IPS DF 19.7 (cell line): Measurements from ENCODE around the gene EWSR1.

Source experiments
- DNase-seq: peaks from one replicate; pipeline ENCODE4 v3.0.0-alpha.2; 2013; ENCODE audit warnings: low read depth, low spot score

EWSR1 gene

DNA sequence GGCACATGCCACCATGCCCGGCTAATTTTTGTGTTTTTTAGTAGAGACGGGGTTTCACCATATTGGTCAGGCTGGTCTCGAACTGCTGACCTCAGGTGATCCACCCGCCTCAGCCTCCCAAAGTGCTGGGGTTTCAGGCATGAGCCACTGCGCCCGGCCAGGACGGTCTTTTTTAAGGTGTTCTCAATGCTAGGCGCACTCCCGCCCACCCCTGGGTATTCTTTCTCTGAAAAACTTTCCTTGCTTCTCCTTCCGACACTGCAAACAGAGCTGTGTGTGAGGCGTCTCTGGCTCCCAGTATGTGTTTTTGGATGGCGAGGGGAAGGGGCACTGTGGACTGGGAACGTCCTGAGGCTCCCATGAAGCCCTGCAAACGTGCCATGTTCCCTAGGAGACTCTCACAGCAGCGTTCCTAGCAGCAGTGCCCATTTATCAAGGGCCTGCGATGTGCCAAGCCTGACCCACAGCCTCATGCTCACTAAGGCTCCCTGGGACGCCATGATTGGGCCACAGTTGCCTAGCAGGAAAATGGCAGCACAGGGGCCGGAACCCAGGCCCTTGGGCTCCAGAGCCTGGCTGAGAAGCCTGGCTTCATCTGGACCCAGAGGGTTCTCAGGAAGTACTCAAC is 49.9 kb downstream of the EWSR1 start:
- DNase-seq, result no peak

DNA sequence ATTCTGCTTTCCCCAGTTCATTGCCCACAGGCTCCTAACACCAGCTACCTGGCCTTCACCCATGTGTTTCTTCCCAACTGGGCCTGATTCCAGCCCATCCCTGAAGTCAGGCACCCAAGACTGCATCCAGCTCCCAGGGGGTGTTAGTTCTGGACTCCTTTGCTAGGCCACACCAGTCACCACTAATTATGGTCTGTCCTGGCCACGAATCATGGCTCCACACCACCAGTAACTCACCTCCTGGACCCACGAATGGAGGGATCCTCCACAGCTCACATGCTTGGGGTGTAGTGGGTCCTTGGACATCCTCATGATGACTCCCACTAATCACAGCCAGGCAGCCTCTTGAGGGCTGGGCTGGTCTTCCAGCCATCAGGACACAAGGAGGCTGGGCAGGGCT is 51.0 kb downstream of the EWSR1 start:
- DNase-seq, result no peak

DNA sequence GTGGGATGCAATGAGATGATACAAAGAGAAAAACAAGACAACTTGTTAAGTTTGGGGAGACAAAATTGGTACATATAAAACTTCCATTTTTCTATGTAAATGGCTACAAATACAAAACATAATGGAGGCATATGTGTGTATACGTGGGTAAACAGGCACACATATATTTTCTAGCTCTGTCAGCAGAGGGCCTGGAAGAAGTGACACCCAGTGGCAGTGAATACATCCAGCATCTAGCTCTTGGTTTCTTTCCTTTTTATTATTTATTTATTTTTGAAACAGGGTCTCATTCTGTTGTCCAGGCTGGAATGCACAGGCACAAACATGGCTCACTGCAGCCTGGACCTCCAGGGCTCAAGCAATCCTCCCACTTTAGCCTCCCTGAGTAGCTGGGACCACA is 52.5 kb downstream of the EWSR1 start:
- no peak for DNase-seq

DNA sequence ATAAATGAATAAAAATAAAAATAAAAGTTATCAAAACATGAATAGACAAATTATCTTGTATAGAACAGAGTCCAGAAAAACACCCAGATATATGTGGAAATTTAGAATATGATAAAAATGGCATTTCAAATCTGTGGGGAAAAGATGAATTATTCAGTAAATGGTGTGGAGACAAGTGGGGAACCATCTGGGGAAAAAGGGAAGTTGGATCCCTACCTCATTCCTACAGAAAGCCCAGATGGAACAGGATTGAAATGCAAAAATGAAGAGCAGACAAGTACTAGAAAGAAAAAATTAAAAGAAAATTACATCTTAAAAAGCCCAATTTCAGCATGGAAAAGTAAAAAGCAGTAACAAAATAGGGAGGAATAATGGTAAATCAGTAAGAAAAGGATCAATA is 55.6 kb downstream of the EWSR1 start:
- DNase-seq, result no peak

DNA sequence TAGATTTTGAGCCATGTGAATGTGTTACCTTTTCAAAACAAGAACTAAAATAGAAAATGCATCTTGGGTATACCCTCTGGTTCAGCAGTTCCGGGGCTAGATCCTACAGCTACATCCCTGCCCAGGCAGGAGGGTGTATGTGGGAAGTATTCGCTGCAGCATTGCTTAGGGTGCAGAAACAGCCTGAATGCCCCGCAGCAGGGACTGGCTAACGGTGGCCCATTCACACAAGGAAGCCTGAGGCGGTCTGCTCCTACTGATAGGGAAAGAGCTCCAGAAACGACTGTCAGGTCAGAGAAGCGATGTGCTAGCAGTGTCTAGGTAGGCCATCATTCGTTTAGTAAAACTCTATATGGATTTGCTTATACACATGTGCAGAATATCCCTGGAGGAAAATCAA is 57.3 kb downstream of the EWSR1 start:
- no peak for DNase-seq

DNA sequence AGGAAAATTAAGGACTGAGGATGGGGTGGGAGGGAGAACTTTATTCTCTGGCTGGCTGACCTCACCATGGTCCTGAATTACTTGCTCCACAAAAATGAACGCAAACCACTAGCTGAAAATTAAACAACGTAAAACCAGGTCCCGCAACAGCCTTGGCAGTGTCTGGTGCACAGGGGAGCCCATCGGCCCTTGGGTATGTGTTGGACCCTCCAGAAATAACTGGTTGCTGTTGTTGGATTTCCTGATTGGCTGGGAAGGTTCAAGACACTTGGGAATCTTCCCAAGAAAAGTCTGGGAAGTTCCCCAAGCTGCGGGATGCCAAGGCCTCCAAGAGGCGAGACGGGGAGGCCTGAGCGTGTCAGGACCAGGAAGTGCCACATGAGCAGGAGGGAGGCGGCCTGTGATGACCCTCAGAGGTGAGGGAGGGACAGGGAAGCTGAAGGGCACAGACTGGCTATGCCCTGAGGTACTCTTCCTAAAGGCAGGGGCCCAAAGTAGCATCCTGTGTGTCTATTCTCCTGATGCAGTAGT is 57.8 kb downstream of the EWSR1 start:
- DNase-seq, result no peak

DNA sequence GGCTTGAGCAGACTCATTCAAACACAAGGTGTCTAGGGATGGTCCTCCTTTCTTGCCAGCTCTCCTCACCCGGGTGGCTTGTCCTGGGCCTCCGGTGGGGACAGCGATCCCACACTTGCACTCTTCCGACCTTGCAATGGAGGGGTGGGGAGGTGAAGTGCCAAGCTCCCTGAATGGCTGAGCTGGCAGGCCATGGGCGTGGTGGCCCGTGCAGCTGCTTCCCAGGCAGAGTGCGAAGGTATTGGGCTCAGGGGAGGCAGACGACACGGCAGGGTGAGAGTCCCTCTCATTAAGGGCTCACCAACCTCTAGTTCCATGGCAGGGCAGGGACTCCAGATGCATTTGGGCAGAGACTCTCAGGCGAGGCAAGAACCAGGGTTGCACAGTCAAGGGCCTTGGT is 58.4 kb downstream of the EWSR1 start:
- DNase-seq, result no peak

DNA sequence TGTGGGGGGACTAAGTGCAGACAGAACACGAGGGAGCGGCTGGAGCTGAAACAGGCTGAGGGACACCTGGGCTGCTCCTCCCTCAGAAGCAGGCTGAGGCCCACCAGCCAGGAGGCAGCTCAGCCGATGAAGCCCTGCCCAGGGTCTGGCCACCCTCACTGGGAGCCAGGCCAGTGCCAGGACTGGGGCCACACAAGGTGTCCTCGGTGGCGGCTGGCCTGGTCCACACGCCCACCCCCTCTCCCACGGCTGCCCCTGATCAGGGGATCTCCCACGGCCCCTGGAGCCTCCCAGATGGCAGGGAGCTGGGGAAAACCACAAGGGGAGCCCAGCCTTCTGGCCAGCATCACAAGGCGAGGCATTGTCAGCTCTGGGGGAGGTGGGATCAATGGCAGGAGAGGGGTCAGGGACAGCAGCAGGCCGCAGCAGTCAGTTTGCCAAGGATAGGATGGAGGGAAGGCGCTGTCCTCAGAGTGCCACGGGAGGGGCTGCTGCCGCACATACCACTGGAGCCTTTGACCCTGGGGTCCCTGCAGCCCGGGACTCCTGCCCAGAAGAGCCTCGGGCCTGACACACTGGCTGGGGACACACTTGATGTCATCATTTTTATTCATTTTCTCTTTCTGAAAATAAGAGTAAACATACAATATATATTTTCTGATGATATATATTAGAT is 59.2 kb downstream of the EWSR1 start:
- no peak for DNase-seq

DNA sequence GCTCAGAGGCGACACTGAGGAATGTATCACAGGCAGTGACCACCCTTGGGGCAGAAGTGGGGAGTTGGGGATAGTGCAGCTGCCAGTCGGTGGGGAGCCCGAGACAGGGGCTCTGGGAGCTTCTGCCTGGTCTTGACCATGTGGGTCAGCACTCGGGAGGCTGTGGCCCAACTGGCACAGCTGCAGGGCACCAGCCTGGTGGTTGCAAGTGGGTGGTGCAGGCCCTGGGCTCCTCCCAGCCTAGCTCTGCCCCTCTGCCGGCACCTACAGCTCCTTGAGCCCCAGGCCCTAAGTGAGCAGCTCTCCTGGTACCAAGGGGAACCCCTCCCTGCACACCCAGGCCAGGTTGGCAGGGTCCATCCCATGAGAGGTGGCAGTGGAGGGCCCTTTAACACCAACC is 60.0 kb downstream of the EWSR1 start:
- DNase-seq, result no peak

DNA sequence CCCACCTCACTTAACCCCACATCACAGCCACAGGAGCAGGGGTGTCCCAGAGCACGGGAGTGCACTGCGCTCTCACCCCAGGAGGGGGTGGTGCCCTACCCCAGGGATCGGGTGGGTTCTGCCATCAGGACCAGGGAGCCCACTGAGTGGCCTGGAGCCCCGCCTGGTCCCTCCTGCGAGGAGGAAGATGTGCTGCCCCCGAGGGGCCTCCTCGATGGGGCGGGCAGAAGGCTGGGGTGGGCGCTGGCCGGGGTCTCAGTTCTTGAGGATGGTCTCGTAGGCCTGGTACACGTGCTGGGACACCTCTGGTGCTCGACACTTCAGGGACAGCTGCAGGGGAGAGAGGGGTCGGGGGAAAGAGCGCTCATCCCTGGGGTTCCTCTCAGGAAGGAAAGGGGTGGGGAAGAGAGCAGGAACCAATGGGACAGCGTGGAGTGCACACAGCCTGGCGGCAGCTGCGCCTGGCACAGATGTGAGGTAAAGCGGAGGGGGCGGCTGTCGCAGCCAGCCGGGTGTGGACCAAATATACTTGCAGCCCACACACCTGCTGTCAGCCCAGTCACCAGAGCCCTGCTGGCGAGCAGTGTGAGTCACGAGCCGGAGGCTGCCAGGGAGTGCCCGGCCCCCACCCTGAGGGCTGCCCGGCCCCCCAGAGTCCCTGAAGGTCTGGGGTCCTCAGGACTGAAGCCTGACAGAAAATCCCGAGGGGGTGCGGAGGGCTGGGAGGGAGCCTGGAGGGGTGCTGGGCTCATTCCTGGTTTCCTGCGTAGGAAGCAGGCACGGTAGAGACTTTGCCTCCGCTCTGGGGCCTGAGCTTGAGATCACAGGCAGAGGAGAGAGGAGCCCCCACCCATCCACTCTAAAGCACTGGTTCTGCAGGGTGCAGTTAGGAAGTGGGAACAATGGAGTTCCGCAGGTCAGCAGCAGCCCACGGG is 60.8 kb downstream of the EWSR1 start:
- DNase-seq, result no peak

DNA sequence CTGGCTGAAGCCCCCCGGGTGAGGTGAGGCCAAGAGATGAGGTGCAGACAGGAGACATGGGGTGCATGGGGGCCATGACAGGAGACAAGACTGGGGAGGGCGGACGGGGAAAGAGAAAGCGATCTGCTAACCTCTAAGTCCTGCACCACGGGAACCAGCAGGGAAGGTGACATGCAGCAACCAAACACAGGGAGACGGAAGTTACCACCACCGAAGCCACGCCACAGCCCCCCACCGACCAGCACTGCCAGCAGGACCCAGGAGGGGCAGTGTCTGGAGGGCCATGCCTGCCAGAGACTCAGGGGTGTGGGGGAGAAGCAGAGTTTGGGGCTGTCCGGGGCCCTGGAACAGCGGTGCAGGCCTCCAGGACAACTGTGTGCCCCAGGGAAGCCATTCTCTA is 61.5 kb downstream of the EWSR1 start:
- DNase-seq, result no peak

DNA sequence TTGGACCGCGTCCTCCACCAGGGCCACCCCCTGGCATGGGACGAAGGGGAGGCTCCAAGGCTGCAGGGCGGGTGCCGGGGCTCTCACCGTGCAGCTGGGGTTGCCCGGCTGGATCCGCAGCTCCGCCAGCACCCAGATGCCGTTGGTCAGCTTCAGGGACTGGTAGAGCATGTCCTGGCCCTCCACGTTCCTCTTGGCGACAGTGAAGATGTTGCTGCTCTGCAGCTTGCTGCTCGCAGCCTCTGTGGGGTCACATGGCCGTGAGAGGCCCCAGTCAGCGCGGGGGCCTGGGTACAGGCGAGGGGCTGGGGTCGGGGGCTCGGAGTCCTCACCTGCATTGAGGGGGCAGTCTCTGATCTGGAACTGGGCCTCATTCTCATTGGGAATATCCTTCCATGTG is 62.2 kb downstream of the EWSR1 start:
- no peak for DNase-seq

DNA sequence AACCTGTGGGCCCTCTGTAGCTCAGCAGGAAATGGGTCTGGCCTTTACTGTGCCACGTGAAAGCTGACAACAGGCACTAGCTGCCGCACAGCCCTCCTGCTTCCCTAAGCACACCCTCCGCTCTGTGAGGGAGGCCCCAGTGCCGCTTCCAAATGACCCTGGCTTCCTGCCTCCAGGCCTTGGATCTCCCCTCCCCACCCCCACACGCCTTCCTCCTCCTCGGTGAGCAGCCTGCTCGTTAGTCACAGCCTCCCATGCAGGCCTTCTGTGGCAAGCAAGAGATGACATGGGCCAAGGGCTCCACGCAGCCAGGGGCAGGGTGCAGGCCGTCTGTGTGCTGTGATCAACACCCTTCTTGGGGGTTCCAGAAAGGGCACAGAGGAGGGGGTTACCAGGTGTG is 62.7 kb downstream of the EWSR1 start:
- no peak for DNase-seq

DNA sequence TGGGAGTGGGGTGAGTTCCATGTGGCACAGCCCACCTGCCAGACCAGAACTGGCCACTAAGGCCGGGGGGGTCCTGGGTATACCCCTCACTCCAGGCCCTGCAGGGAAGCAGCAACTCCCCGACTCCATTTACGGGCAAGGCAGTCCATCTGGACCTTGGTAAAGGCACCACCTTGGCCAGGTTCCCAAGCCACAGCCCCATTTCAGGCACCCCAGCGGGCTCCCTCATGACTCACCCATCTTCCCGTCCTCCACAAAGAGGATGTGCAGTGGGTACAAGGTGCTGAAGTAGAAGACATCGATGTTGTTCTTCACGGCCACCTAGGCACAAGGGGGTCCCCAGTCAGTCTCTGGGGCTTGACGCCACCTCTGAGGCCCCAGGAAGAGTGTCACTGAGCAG is 63.1 kb downstream of the EWSR1 start:
- DNase-seq, result no peak

DNA sequence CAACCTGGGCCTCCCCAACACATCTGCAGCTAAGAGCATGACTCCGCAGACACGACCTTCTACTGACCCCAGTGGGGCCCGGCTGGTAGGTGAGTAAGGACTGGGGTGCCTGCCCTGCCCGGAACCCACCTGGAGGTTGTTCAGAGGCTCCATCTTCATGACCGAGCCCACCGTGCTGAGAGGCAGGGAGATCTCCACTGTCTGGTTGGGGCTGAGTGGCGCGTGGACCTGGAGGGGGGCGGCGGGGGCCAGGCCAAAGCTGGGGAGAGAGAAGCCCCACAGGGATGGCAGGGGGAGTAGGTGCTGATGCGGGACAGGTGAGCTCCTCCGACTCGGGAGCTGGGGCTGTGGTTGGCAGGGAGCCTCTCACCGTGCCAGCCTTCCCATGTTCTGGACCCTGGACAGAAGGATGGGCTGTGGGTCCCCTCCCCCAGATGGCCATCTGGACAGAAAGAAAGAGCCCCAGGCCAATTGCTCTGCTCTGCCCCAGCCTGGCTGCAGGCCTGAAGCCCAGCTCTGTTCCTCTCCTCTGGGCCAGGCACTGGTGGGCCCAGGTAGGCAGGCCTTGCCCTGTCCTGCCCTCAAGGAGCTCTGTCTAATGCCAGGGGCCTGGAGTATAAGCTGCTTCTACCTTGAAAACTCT is 63.7 kb downstream of the EWSR1 start:
- DNase-seq, result no peak

DNA sequence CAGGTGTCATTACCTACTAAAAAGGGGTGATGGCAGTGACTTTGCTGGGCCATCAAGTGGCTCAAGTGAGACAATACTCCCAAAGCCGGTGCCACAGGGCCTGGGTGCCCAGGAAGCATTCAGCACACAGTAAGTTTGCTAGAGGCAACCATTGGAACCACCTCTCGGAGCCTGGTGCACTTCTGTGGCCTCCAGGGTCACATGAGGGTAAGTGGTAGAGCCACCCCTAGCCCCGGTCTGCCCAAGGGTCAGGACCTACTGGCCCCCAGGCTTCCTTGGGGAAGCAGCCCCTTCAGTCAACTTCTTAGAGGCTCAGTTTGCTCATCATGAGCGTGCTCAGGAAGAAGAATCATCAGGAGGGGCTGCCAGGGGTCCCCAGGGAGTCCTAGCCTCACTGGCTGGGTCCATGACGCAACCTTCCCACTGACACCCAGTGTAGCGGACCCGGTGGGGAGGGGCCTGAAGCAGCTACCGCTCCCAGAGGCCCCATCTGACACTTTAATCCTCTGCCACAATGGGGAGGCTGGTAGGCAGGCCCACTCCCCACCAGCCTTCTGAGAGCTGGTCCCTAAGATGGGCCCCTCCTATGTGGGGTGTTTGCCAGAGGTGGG is 64.9 kb downstream of the EWSR1 start:
- DNase-seq, result no peak

DNA sequence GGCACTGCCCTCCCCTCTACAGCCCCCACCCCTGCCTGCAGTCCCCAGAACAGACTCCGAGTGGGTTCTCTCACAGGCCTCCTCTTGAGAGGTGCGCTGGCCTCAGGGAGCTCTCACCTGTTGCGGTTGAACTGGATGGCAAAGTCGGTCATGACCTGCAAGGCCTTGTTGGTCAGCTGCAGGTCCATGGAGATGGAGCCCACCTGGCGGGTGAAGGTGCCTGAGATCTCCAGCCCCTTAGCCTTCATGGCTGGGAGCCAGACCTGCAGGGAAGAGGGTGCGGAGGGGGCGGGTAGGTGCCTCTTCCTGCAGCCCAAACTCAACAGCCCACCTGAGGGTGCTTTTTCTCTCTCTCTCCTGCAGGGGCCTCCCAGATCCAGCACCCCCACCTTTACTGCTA is 66.1 kb downstream of the EWSR1 start:
- no peak for DNase-seq

DNA sequence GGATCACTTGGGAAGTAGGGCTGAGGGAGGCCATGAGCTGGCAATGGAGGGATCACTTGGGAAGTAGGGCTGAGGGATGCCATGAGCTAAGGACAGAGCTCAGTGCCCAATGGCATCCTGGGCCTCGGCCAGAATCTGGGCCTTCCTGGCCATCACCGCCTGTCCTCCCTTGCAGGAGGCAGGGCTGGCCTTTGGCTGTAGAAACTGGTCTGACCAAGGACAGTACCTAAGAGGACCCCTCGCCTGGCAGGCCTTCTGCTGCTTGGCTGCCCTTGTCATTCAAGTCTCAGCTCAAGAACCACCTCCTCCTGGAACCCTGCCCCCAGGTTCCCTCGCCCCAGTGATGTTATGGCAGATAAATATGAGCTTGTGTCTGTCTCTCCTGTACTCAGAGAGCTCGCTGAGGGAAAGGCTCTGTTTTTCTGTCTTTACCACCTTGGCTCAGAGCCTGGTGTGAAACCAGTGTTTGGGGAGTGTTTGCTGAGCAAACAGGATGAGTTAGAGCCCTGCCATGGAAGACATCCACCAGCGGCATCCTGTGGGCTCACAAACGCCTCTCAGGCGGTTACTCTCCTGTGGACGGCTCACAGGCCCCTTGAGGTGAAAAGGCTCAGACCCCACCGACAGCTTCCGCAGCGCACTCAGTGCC is 66.8 kb downstream of the EWSR1 start:
- DNase-seq, result no peak

DNA sequence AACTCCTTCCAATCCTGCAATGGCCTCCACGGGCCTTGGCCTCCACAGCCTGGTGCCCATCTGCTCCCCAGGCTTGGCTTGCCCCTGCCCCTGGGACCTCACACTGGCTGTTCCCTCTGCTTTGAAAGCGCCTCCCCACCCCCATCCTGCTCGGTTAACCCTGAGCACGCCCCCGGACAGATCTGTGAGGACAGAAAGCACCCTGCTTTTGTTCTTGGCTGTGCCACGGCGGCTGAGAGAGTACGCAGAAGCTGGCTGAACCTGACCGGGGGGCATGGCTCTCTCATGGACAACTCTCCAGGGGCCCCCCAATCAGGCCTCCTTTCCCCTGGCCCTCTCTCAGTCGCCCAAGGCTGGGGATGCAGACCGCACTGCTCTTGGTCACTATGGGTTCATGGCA is 67.6 kb downstream of the EWSR1 start:
- no peak for DNase-seq

DNA sequence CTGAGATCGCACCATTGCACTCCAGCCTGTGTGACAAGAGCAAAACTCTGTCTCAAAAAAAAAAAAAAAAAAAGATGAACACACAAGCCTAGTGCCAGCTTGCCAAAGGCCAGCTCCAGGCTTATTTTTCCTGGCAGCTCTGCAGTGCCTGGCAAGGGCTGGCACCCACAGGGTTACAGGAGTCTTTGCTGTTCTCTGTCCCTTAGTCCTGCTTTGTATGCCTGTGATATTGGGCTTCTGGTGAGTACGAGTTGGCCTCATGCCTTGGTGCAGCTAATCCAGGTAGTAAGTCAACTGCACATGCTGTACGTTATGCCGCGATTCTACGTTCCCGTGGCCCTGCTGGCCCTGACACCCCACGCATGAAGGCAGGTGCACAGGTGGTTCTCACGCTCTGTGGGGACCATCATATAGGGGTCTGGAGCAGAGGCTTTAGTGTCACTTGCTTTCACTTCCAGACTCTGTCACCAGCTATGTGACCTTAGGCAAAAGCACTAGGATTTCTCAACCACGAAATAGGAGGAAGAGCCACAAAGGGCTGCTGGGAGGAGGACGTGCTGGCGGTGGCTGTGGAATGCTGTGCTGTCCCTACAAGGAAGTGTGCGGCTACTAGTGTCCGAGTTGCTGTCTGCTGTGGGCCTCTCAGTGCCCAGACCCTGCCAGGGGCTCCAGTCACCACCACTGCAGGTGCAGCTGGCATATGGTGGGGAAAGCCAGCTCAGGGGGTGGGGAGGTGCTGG is 68.9 kb downstream of the EWSR1 start:
- DNase-seq, result no peak
